GM19099 (cell line): Measurements from ENCODE around the gene CCDC134.

ENCODE experiments used
- POLR2A ChIP-seq: IDR thresholded peaks from 3 replicates; pipeline ENCODE4 v1.6.1; 2011; ENCODE audit warnings: low read depth; ENCODE audit not compliant: insufficient read length; ENCODE audit errors: extremely low read depth

Gene CCDC134

DNA sequence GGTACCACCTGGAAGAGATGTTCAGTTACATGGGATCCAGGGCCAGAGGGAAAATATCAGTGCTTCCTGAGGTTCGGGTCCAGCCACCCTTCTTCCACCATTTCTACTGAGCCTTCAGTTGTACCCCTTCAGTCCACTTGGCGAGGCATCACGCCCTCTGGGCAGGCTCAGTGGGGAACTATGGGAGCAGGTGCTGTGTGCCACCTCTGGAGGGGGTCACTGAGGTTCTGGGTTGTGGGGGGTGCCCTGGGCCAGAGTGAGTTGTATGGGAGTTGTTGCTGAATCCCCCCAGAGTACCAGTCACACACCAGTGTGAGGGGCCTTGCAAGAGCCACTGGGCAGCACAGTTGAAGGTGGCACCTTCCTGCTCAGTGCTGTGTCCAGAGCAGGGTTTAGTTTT lies 29.7 kb downstream of the CCDC134 start:
- no peak for TF ChIP-seq POLR2A

DNA sequence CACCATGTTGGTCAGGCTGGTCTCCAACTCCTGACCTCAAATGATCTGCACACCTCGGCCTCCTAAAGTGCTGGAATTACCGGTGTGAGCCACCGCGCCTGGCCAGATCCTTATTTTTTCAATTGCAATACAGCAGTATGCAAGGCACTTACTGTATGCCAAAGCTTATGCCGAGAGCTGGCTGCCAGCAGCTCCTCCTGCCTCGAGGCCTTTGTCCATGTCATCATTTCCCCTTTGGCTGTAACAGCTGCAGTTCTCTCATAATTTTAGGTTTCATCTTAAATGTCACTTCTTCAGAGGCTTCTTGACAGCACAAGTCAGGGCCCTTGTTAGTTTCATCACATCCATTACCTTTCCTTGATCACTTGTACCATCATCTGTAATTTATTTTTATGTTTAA lies 30.9 kb downstream of the CCDC134 start:
- TF ChIP-seq POLR2A: no peak

GRCh38 chr22:41831828-41832552 lies 31.5 kb downstream of the CCDC134 start:
- no peak for TF ChIP-seq POLR2A

- TF ChIP-seq POLR2A: peak; percentile 89
These were observed 32.3 kb downstream of the CCDC134 start, which contains the start of gene SREBF2 for GRCh38 chr22:41832553-41833368. SREBF2 (plus strand) TSS chr22:41833105; CDS start chr22:41833271, 166 bp downstream.

DNA sequence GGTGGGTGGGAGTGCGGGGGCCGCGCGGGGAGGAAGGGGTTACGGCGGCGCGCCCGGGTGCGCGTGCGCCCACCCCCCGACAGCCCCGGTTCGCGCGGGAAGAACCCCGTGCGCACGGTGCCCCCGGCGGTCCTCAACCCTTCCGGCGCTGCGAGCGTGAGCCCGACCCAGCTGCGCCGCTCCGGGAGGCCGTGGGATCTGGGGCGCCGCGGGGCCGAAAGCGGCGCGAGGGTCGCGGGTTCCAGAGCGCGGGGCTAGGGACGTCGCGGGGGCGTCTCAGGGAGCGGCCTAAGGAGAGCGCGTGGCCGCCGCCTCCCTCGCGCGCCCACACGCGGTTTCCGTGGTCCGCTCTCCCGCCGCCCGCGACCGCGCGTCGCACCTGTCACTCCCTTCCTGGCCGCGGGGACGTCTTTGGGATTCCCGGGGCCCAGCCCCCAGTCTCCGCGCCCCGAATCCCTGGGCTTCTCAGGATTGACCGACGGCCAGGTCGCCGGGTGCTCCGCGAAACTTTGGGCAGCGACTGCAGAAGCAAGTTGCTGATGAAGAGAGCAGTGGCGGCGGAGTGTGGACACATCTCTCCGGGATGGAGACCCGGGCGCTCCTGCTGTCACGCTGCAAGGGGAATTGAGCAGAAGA lies 33.0 kb downstream of the CCDC134 start:
- no peak for TF ChIP-seq POLR2A

DNA sequence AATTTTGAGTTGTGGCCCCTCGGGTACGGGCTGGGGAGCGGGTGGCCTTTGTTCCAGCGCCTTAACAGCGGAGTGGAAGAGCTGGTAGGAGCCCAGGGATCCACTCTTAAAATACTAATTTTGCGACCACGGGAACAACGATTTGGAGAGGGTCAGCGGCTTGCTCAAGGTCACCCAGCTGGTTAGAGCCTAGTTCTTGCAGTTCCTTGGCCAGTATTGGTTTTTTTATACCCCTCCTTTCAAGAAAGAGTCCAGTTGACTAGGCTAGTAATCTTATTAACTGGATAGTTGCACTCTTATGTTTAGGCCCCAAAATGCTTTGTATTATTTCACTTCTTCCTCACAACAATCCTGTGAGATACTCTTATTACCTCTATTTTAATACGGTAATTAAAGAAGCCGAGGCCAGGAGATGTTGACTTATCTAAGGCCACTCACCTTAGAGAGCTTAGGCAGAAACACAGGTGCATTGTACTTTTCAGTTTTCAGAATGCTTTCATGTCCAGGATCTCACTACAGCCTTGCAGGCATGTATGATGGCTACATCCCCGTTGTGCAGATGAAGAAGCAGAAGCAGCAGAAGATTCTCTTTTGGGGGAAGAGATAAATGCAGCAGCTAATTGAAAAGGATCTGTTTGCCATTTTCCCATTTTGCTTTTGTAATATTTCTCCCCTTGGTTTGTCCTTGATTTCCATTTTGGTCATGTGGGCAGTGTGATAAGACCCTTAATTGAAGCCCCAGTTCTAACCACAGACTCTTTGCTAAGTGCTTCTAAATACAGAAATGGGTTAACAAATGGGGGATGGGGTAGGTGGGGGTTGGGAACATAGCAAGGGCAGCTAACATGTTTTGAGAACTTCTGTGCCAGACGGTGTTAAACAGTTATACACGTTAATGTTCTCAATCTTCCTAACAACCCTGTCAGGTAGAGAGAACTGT lies 33.8 kb downstream of the CCDC134 start:
- no peak for TF ChIP-seq POLR2A

GRCh38 chr22:41836551-41836950 lies 36.1 kb downstream of the CCDC134 start:
- TF ChIP-seq POLR2A: no peak

DNA sequence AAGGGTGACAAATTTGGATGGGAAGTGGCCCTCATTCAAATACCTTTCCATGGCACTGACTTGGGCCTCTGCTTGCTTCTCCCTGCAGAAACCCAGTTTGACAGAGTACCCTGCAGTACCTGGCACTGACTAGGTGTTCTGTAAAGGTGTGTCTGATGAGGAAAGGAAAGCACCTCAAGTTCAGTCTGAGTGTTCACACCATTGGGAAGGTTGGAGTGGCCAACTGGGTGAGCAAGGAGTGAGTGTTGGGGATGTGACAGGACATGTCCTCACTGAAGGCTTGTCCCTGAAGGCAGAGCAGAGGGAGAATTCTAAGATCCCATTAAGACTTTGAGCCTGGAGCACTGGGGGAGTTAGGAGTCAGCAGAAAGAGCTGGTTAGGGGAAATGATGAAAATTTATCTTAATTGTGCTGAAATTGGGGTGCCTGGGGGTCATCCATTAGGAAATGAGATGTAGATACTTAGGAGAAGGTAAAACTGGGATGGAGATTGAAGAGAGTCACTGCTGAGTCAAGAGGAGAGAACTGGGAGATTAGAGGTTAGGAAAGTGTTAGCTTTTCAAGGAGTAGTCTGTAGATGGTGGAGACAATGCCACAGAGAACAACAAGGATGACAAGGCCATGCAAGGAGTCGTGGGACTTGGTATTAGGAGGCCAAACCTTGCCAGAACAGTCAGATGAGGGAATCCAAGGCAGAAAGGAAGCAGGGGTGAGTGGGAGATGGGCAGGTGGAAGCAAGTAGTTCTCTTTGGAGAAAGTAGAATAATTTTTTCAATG lies 38.6 kb downstream of the CCDC134 start:
- peak; percentile 11 for TF ChIP-seq POLR2A

- no peak for TF ChIP-seq POLR2A
These were observed 39.7 kb downstream of the CCDC134 start for GRCh38 chr22:41840216-41840615.

GRCh38 chr22:41841085-41841712 lies 40.7 kb downstream of the CCDC134 start:
- no peak for TF ChIP-seq POLR2A

DNA sequence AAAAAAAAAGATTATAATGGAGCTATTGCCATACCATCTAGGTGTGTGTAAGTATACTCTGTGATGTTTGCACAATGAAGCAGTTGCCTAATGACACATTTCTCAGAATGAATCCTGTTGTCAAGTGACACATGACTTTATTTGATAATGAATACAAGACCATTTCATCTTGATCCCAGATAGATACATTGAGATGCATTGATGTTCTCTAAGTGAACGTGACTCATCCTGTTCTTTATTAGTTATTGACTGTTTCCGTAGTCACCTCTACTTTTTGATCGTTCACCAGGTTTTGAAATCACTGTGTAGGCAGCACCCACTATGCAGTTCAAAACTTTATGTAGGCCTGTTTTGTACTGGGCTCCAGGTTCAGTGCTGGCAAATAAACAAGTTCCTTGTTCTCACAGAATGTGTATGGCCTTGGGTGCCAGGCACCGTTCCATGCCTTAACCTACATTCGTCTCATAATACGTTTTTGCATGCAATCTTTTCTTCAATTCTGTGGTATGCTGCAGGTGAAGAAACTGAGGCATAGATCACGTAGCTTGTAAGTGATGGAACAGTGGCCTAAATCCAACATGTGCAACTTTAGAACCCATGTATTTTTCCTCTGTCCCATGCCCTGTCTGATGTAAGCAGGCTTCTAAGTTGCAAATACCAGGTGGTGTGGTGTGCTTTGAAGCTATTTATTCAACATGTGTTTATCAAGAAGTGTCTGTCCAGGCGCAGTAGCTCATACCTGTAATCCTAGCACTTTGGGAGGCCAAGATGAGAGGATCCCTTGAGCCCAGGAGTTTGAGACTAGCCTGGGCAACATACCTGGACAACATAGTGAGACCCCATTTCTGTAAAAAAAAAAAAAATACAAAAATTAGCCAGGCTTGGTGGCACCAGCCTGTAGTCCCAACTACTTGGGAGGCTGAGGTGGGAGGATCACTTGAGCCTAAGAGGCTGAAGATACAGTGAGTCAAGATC lies 42.8 kb downstream of the CCDC134 start:
- no peak for TF ChIP-seq POLR2A

- TF ChIP-seq POLR2A: no peak
These were observed 43.6 kb downstream of the CCDC134 start for GRCh38 chr22:41844036-41844435.
